ENCODE data around the gene FBXL7. TPM values are rescaled to one million over a fixed set of nuclear protein-coding genes. Genes with fewer than 3 reads are reported as not detected.

FBXL7 gene
- total and polyA plus RNA-seq, 2 of the 8 experiments (the other 6 are each of a cell fraction or from before 2014, with no cell fraction given), result 17.7 to 17.8 TPM

DNA sequence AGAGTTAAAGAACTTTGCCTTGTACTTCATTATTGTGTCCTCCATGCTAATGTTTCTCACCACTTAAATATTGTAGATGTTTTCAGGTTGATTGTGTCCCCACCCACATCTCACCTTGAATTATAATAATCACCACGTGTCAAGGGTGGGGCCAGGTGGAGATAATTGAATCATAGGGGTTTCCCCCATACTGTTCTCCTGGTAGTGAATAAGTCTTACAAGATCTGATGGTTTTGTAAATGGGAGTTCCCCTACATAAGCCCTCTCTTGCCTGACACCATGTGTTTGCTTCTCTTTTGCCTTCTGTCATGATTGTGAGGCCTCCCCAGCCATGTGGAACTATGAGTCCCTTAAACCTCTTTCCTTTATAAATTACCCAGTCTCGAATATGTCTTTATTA, 248.3 kb downstream of the FBXL7 start:
- Histone ChIP-seq H3K9ac (replicated peaks in 1 of 4; ENCODE audit: extremely low read depth in 1 of 4, low read depth in 3 of 4, low read length in 3 of 4) (no peak overlapping the region), H3K27me3 (replicated peaks in 1 of 4; ENCODE audit: control insufficient read depth in 3 of 4, extremely low read depth in 1 of 4, insufficient read depth in 3 of 4, low read length in 3 of 4) (no peaks in the 10 kb centered on the region), H2BK5ac (ENCODE audit: low read depth, low read length) (no peak overlapping the region), H3K9me3 (ENCODE audit: insufficient read depth in 2 of 2, low read depth in 1 of 2, low read length in 1 of 2) (peaks cover 7 to 10% of the 10 kb centered on the region in 2 experiments), H3K14ac (ENCODE audit: insufficient read length) (no peak overlapping the region), H2AFZ (ENCODE audit: low read length) (no peak overlapping the region), H3K4ac (replicated peaks; ENCODE audit: insufficient read length, low read depth, low read length) (no peak overlapping the region), H3K4me3 (ENCODE audit: extremely low read depth in 1 of 4, insufficient read depth in 2 of 4, low read depth in 3 of 4, low read length in 4 of 4) (no peak overlapping the region), H4K20me1 (replicated peaks in 1 of 2; ENCODE audit: control insufficient read depth in 1 of 2, insufficient read depth in 2 of 2, low read length in 2 of 2) (peaks cover 0 to 2% of the 10 kb centered on the region in 2 experiments), H4K5ac (ENCODE audit: insufficient read length, low read depth, low read length) (no peak overlapping the region), H4K8ac (ENCODE audit: extremely low read depth, insufficient read depth, low read length) (no peak overlapping the region), H3K4me2 (ENCODE audit: insufficient read depth in 1 of 2, low read depth in 2 of 2, low read length in 2 of 2) (no peak overlapping the region), H3K79me1 (ENCODE audit: low read depth, low read length) (no peaks in the 10 kb centered on the region; the same call in 1 of the 2 replicates), H4K91ac (replicated peaks; ENCODE audit: insufficient read length, low read length) (no peak overlapping the region), H2BK12ac (ENCODE audit: low read depth, low read length) (no peak overlapping the region), H2BK20ac (ENCODE audit: low read length) (no peak overlapping the region), H3K23ac (ENCODE audit: insufficient read length) (no peak overlapping the region), H3K56ac (replicated peaks; ENCODE audit: insufficient read length, low read depth, low read length) (no peak overlapping the region), H2BK15ac (ENCODE audit: low read length) (no peak overlapping the region), H3K36me3 (ENCODE audit: control insufficient read depth in 2 of 4, insufficient read depth in 4 of 4, low read length in 3 of 4) (peaks cover 0 to 6% (median 0%) of the 10 kb centered on the region in 4 experiments; a peak in 1 of 8 replicates), H3K23me2 (ENCODE audit: low read depth, low read length) (no peaks in the 10 kb centered on the region), H3K27ac (ENCODE audit: low read depth, low read length) (no peak overlapping the region), H2BK120ac (replicated peaks; ENCODE audit: low read depth, low read length) (no peak overlapping the region), H2AK5ac (ENCODE audit: low read depth, low read length) (no peak overlapping the region), H3K18ac (ENCODE audit: extremely low read depth, low read length) (no peak overlapping the region), H3K4me1 (replicated peaks in 1 of 4; ENCODE audit: control insufficient read depth in 3 of 4, insufficient read depth in 4 of 4, low read length in 3 of 4) (peaks cover 0 to 7% (median 0%) of the 10 kb centered on the region in 4 experiments; a peak in 1 of 7 replicates), H3K79me2 (ENCODE audit: control insufficient read depth in 1 of 2, insufficient read depth in 2 of 2, low read length in 2 of 2) (peaks cover 0 to 4% of the 10 kb centered on the region in 2 experiments; a peak in 1 of 4 replicates)
- POLR2A ChIA-PET (ENCODE audit: partially characterized antibody), result no interaction called here
- DNase-seq (ENCODE audit: low read depth in 1 of 2, low spot score in 2 of 2) (no peak), FAIRE-seq (no peak)
- TF ChIP-seq SAP30 (IDR thresholded peaks at IDR 0.05; ENCODE audit: insufficient read depth, insufficient replicate concordance, low read length) (no peak), POLR2A (IDR thresholded peaks at IDR 0.05; ENCODE audit: control extremely low read depth in 1 of 2, low read depth in 2 of 2, low read length in 2 of 2) (no peak)
- CTCF ChIA-PET (ENCODE audit: partially characterized antibody), result no interaction called here
- WGBS, 2 experiments (ENCODE audit: extremely low coverage in 1 of 2, insufficient coverage in 1 of 2, insufficient read length in 1 of 2, insufficient replicate concordance in 2 of 2, low coverage in 1 of 2, low lambda C conversion rate in 2 of 2, missing lambda C conversion rate in 1 of 2), result 73% methylated on average over 2 of the region's 2 CpGs; no CpG with 5 or more reads in 1 of the 2 experiments

Measured in H1 (cell line).